Neural crest cell (in vitro differentiated cells): ENCODE measurements around the gene PIP4K2A. TPM values are rescaled to one million over a fixed set of nuclear protein-coding genes. Genes with fewer than 3 reads are reported as not detected.

ENCODE experiments used
- DNase-seq: peaks from one replicate; pipeline ENCODE4 v3.0.0; 2021; ENCODE audit warnings: low read depth, mixed read lengths, low spot score
- H3K27ac Mint-ChIP-seq: one replicate; pipeline ENCODE4 v1.8.0; 2021; ENCODE audit warnings: mild to moderate bottlenecking, mixed read lengths; ENCODE audit not compliant: unreplicated experiment
- H3K27me3 Mint-ChIP-seq: 2 replicates; pipeline ENCODE4 v1.8.0; 2021; ENCODE audit warnings: low read depth, mild to moderate bottlenecking, mixed read lengths
- H3K36me3 Mint-ChIP-seq: 2 replicates; pipeline ENCODE4 v1.8.0; 2021; ENCODE audit warnings: low read depth, mild to moderate bottlenecking, mixed read lengths
- H3K4me1 Mint-ChIP-seq: 2 replicates; pipeline ENCODE4 v1.8.0; 2021; ENCODE audit warnings: mixed read lengths
- H3K4me3 Mint-ChIP-seq: one replicate; pipeline ENCODE4 v1.8.0; 2021; ENCODE audit warnings: mild to moderate bottlenecking, mixed read lengths
- H3K9me3 Mint-ChIP-seq: 2 replicates; pipeline ENCODE4 v1.8.0; 2021; ENCODE audit warnings: mixed read lengths
- CTCF ChIP-seq: fragments of 200-600 bp; sonication (generic); conservative IDR thresholded peaks from 2 replicates; pipeline ENCODE4 v1.5.0; 2021; ENCODE audit warnings: antibody characterized with exemption, mild to moderate bottlenecking
- total RNA-seq: library from RNA; stranded (reverse); gene quantifications from 2 replicates; pipeline ENCODE4 v1.2.1, GENCODE V29; 2021

PIP4K2A gene
- total RNA-seq, 1 donor from 2014 or later, result 28.7 TPM

DNA sequence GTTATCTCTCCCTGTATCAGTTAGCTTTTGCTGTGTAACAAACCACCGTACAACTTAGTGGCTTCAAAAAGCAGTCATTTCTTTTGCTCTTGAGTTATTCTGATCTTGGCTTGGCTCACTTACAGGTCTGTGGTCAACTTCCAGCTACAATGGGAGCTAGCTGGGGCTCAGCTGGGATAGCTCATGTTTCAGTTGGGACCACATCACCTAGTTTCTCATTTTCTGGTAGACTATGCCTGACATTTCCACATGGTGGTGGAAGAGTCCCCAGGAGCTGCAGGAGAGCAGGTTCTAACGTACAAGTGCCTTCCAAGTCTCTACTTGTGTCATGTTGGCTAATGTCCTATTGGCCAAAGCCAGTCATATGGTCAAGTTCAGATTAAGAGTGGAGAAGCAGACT is 25.8 kb upstream of the PIP4K2A start:
- Mint-ChIP-seq H3K36me3 (no peaks in the 10 kb centered on the region), H3K27me3 (no peaks in the 10 kb centered on the region), H3K9me3 (peaks cover 7% of the 10 kb centered on the region), H3K4me1 (peaks cover 4% of the 10 kb centered on the region), H3K4me3 (no peak overlapping the region), H3K27ac (no peak overlapping the region)
- TF ChIP-seq CTCF, result no peak
- DNase-seq, result no peak

DNA sequence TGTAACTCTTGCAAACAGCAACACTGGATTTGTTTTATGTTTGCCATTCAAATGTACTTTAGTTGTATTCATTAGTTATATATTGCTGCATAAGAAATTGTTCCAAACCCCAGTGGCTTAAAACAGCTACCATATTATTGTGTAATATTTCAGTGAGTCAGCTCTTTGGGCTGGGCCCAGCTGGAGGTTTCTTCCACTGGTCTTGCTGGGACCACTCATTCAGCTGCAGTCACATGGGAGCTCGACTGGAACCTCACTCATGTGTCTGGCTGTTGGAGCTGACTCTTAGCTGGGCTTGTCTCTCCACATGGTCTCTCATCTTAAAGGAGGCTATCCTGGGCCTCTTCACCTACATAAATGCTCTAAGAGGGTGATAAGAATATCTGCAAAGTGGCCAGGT is 23.2 kb upstream of the PIP4K2A start:
- no peak overlapping the region for H3K27ac Mint-ChIP-seq

DNA sequence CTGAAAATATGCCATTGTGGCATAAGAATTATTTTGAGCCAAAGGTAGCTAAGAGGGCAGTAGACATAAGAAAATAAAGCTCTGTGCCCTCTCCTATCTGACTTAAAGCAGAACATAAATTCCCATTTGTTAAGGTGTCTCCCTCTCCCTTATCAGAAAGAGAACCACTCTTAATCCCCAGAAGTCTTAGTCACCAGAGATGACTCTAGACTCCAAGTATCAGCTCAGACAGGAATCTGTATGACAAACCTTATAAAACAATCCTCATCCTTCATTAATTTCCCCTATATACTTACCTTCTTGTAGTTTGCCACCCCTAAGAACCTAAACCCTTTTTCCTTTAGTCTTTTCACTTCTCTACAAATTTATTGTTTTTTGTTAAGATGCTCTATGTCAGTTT is 21.8 kb upstream of the PIP4K2A start:
- no peaks in the 10 kb centered on the region for H3K36me3 Mint-ChIP-seq
- H3K27ac Mint-ChIP-seq, result no peak overlapping the region
- peaks cover 4% of the 10 kb centered on the region for H3K4me1 Mint-ChIP-seq
- no peak for DNase-seq
- no peaks in the 10 kb centered on the region for H3K27me3 Mint-ChIP-seq
- TF ChIP-seq CTCF, result no peak
- H3K9me3 Mint-ChIP-seq, result peaks cover 4% of the 10 kb centered on the region
- H3K4me3 Mint-ChIP-seq, result no peak overlapping the region

More for the DNA sequence above, 23.2 kb upstream of the PIP4K2A start:
- Mint-ChIP-seq H3K27me3 (no peaks in the 10 kb centered on the region), H3K36me3 (no peaks in the 10 kb centered on the region), H3K4me3 (no peak overlapping the region), H3K4me1 (peaks cover 4% of the 10 kb centered on the region), H3K9me3 (peaks cover 4% of the 10 kb centered on the region)
- no peak for TF ChIP-seq CTCF
- DNase-seq, result no peak

- Mint-ChIP-seq H3K4me3 (no peak overlapping the region), H3K9me3 (no peaks in the 10 kb centered on the region), H3K4me1 (peaks cover 4% of the 10 kb centered on the region), H3K27me3 (no peaks in the 10 kb centered on the region), H3K36me3 (no peaks in the 10 kb centered on the region), H3K27ac (no peak overlapping the region)
- no peak for DNase-seq
- no peak for TF ChIP-seq CTCF
Measured at GRCh38 chr10:22733992-22734391, 19.6 kb upstream of the PIP4K2A start.

- H3K9me3 Mint-ChIP-seq, result no peaks in the 10 kb centered on the region
- TF ChIP-seq CTCF, result no peak
- no peaks in the 10 kb centered on the region for H3K36me3 Mint-ChIP-seq
- DNase-seq, result no peak
- no peak overlapping the region for H3K4me3 Mint-ChIP-seq
- H3K27me3 Mint-ChIP-seq, result peaks cover 6% of the 10 kb centered on the region
- H3K27ac Mint-ChIP-seq, result no peak overlapping the region
- H3K4me1 Mint-ChIP-seq, result no peaks in the 10 kb centered on the region
Measured at GRCh38 chr10:22727663-22728062, 13.3 kb upstream of the PIP4K2A start.

DNA sequence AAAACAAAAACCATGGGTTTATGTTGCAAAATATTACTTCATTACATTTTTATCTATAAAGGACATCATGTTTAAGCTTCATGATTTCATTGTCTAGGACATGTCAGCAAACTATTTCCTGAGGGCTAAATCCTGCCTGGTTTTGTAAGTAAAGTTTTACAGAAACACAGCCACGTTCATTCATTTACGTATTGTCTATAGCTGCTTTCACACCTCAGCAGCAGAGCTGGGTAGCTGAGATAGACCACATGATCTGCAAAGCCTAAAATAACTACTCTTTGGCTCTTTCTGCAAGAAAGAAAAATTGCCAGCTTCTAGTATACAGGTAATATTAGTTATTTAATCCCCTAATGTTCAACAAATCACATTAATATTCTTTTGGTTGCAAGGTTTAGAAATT is 12.7 kb upstream of the PIP4K2A start:
- Mint-ChIP-seq H3K36me3 (no peaks in the 10 kb centered on the region), H3K4me1 (no peaks in the 10 kb centered on the region)

More for the DNA sequence above, 12.7 kb upstream of the PIP4K2A start:
- Mint-ChIP-seq H3K9me3 (no peaks in the 10 kb centered on the region), H3K27ac (no peak overlapping the region), H3K27me3 (peaks cover 6% of the 10 kb centered on the region), H3K4me3 (no peak overlapping the region)
- no peak for DNase-seq
- no peak for TF ChIP-seq CTCF
